HepG2 (cell line): ENCODE results near the gene GARIN6. TPM values are rescaled to one million over a fixed set of nuclear protein-coding genes. Genes with fewer than 3 reads are reported as not detected.

Experiments
- FOXO1 ChIP-seq: sonication (generic); formaldehyde crosslinking; IDR thresholded peaks from 2 replicates; pipeline ENCODE4 v1.4.0; 2020; ENCODE audit warnings: missing genetic modification reagents
- IRF2 ChIP-seq: IDR thresholded peaks from 2 replicates; pipeline ENCODE4 v1.6.1; 2018; ENCODE audit warnings: missing genetic modification reagents, missing compliant biosample characterization
- KLF15 ChIP-seq: sonication (generic); formaldehyde crosslinking; IDR thresholded peaks from 2 replicates; pipeline ENCODE4 v1.8.1; 2023; ENCODE audit warnings: borderline replicate concordance, mild to moderate bottlenecking, inconsistent platforms, missing genetic modification reagents, mixed read lengths
- ZBTB20 ChIP-seq: sonication (generic); formaldehyde crosslinking; IDR thresholded peaks from 2 replicates; pipeline ENCODE4 v1.8.1; 2023; ENCODE audit warnings: missing genetic modification reagents, low read depth, mild to moderate bottlenecking, borderline replicate concordance
- ZNF772 ChIP-seq: sonication (generic); formaldehyde crosslinking; IDR thresholded peaks from 2 replicates; pipeline ENCODE4 v1.5.0; 2020; ENCODE audit warnings: mild to moderate bottlenecking, missing genetic modification reagents
- ZNF775 ChIP-seq: sonication (generic); formaldehyde crosslinking; IDR thresholded peaks from 2 replicates; pipeline ENCODE4 v1.4.0; 2020; ENCODE audit warnings: missing genetic modification reagents, mild to moderate bottlenecking, moderate library complexity, borderline replicate concordance
- polyA plus RNA-seq, 8 experiments: library from polyadenylated mRNA; depleted of rRNA in 3 of 8; stranded (reverse) in 7 of 8; unstranded in 1 of 8; fragments of >200 nt; fragmentation: Illumina TruSeq in 4 of 8; extraction: Trizol in 4 of 8; gene quantifications; 2 replicates each; pipeline versions ENCODE4 v1.2.1 to v1.2.3, GENCODE V29; 2011 to 2016; ENCODE audit warnings: low read depth in 4 of 8, missing spikeins in 1 of 8, mixed read lengths in 1 of 8; ENCODE audit not compliant: insufficient read depth in 1 of 8
- total RNA-seq, 5 experiments: library from RNA; depleted of rRNA; stranded (reverse); fragments of >200 nt; fragmentation: Illumina TruSeq; extraction: Trizol; gene quantifications; 2 replicates each; pipeline ENCODE4 v1.2.3, GENCODE V29; 2016; ENCODE audit warnings: low read depth in 1 of 5
- TF ChIP-seq, protein P1 (sequence below): IDR thresholded peaks from 2 replicates; pipeline ENCODE4 v1.6.1; 2016
- TF ChIP-seq, protein P2 (sequence below): sonication (generic); formaldehyde crosslinking; IDR thresholded peaks from 2 replicates; pipeline ENCODE4 v1.5.0; 2020; ENCODE audit warnings: mild to moderate bottlenecking, missing genetic modification reagents
- TF ChIP-seq, protein P3 (sequence below): sonication (generic); formaldehyde crosslinking; IDR thresholded peaks from 2 replicates; pipeline ENCODE4 v1.8.0; 2023; ENCODE audit warnings: mild to moderate bottlenecking, missing genetic modification reagents

The GARIN6 gene
- total and polyA plus RNA-seq, 2 of the 13 experiments (the other 11 are each of a cell fraction or from before 2014, with no cell fraction given), result not detected

DNA sequence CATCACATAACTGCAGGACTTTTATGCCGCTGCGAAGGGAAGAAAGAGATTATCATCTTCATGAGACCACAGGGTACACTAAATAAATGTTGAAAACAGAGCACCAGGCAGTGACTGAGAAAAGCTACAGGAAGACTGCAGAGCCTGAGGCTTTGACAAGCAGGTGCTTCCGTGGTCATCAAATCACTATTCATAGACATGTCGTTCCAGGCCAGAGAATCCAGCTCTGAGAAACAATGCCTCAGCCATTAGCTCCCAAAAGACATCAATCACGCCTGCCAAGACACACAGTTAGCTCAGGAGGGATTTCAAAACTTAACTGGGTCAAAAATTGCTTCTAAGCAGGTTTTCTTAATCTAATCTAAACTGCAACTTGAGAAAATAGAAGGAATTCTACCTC is 47.2 kb upstream of the GARIN6 start (continued):
- TF ChIP-seq, protein P1, sequence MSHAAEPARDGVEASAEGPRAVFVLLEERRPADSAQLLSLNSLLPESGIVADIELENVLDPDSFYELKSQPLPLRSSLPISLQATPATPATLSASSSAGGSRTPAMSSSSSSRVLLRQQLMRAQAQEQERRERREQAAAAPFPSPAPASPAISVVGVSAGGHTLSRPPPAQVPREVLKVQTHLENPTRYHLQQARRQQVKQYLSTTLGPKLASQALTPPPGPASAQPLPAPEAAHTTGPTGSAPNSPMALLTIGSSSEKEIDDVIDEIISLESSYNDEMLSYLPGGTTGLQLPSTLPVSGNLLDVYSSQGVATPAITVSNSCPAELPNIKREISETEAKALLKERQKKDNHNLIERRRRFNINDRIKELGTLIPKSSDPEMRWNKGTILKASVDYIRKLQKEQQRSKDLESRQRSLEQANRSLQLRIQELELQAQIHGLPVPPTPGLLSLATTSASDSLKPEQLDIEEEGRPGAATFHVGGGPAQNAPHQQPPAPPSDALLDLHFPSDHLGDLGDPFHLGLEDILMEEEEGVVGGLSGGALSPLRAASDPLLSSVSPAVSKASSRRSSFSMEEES, result no peak
- TF ChIP-seq FOXO1 (CRISPR knock-in tag) (no peak), IRF2 (no peak), ZNF775 (CRISPR knock-in tag) (no peak), ZBTB20 (CRISPR knock-in tag) (no peak), ZNF772 (no peak), KLF15 (CRISPR knock-in tag) (no peak)
- TF ChIP-seq, protein P2, sequence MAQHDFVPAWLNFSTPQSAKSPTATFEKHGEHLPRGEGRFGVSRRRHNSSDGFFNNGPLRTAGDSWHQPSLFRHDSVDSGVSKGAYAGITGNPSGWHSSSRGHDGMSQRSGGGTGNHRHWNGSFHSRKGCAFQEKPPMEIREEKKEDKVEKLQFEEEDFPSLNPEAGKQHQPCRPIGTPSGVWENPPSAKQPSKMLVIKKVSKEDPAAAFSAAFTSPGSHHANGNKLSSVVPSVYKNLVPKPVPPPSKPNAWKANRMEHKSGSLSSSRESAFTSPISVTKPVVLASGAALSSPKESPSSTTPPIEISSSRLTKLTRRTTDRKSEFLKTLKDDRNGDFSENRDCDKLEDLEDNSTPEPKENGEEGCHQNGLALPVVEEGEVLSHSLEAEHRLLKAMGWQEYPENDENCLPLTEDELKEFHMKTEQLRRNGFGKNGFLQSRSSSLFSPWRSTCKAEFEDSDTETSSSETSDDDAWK (CRISPR knock-in tag), result no peak
- TF ChIP-seq, protein P3, sequence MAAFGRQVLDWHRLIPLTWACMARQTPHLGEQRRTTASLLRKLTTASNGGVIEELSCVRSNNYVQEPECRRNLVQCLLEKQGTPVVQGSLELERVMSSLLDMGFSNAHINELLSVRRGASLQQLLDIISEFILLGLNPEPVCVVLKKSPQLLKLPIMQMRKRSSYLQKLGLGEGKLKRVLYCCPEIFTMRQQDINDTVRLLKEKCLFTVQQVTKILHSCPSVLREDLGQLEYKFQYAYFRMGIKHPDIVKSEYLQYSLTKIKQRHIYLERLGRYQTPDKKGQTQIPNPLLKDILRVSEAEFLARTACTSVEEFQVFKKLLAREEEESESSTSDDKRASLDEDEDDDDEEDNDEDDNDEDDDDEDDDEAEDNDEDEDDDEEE (CRISPR knock-in tag), result no peak
